ENCODE results near the gene MRPS6.

Gene MRPS6

DNA sequence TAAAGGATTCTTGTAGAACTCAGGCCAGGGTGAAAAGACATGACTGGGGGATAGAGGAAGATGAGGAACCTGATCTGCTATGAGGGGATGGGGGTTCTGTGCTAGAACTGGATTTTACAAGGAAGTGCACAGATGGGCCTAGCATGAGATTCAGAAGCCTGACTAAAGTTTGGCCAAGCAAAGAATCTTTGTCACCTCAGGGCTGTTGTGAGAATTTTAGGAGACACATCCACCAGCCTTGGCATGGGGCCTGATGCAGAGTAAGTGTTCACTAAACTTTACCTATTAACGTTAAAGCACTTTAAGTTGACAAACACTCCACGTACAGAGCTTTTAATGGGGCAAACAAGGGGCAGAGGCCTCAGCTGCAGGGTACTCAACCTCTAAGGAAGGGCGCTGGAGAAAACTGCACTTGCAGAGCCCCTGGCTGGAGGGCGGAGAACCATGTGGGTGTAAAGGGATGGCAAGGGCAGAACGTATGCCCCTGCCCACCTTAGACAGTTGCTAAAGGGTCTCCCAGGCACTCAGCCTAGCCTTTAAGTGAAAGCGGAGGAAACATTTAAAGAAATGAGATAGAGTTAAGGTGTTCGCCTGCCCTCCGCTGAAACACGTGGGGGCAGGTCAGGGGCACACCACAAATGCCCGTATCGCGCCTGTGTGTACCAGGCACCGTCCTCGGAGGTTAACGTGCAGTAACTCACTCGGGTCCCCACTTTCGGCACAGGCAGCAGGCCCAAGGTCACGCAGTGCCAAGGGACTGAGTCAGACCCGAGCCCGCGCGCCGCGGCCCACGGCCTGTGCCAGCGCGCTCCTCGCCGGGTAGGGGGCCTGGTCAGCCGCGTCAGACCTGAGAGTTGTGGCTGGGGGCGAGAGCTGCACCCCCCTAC is 990 bp upstream of the MRPS6 start:
- DNase-seq = peak; percentile 25

DNA sequence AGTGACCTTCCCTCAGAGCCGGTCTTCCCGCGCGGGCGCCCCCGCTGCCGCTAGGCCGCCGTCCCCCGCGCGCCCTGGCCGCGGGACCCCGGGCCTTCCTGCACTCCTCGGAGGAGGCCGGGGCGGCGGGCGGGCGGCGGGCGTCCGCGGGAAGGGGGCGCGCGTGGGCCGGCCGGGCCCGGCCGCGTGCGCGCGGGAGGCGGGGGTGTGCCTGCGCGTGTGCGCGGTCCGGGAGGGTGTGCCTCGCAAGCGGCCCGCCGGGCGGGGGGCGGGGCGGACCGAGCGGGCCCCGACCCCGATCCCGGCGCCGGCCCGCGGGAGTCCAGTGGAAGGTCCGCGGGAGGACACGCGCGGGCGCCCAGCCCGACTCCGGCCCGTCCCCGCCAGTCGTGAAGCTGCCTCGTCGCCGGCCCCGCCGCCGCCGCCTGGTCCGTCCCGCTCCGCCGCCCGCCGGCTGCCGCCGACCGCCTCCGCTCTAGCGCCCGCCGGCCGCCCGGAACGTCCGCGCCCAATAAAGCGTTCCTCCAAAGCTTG is 438 bp downstream of the MRPS6 start:
- DNase-seq = no peak

DNA sequence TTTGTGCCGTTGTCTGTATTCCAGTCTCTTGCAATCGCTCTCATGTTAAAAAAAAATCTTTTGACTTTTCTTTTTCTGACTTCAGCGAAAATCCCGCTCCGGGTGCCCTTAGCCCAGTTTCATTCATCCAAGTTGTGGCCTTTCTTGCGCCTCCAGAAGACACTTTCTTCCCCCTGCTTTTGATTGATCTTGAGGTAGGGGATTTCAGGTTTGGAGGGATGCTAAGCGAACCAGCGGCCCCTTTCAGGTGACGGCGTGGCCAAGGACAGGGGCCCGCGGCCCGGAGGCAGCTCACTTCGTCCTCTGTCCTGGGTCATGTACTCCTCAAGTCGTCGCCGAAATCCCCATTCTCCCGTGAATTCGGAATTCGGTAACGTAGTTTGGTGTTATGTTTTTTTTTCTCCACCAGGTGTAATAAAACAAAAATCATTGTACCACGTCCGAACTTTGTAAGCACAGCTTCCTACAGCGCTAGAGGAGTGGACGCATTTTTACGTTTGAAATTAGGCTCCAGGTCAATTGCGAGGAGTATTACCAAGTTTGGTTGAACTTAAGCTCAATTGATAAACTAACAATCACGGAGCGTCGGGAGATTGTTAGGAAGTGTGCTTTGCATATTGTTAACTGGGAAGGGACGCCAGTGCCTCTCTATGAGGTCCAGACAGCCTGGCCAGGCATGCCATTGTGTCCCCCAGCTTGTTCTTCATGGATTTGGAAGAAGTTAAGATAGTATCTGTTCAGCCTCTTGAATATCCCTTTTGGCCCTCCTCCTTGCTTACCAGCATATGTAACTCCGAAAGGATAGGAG is 1.1 kb downstream of the MRPS6 start:
- DNase-seq = no peak

DNA sequence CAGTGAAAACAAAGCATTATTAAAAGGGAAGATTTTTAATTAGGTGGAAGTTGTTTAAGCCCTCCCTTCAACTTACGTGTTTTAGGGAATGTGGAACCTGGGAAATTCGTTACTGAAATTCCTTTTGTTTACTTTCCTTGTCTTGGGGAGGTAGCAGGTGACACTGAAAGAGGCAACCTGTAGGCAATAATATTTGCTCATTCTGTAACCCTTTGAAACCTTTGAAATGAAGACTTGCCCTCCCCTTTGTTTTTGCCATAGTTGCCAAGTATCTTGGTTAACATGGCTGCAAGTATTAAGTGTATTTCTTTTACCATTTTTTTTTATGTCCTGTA is 1.7 kb downstream of the MRPS6 start:
- DNase-seq = no peak

DNA sequence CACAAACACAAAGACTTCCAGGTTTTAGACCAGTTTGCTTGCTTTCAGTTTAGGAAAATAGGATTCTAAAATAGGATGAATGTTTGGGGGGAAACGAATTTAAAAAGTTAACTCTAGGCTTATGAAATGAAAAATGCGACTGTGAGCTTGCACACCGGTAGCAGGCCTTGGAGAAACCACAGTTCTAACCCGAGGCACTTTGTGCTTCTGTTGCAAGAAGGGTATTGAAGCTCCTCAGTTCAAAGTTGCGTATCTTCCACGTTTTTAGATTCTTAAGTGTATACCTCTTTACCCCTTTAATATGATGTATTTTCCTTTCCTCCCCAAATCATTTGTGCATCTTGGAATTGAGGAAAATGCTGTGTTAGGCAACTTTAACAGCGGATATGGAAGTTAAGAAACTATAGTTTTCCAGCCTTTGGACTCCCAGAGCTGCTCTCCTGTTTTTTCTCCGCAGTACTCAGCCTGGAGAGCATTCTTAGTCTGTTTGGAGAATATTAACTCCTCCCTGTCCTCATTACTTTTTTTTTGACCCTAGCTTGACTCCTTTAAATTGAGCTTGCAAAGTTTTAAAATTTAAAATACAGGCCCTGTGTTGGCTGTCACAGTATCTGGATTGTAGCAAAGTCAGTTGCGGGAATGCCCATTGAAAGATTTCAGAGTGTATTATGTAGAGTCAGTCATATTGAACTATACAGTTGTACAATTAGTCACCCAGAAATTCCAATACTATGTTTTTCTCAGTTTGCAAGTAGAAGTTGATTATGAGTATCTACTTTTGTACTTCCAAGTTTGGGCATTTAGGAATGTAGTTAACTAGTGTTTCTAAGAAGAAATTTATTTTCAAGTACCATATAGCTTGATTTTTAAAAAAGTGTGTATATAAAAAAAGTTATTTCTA is 2.6 kb downstream of the MRPS6 start:
- no peak for DNase-seq

DNA sequence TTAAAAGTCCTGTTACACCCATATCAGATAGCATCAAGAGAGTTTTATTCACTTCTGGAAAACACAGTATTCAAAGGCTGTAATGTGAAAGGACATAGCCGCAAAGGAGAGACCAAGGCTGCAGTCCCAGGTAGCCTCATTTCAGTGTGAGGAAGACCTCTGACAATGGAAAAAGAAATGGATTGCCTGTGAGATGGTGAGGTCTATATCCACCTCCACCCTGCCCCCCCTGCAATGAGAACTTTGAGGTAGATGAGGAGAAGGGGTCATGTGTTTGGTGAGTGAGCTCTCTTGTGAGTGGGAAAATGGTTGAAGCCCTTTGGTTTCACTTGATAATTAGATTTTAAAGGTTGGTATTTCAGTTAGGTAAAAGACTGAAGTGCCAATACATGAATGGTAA is 3.5 kb downstream of the MRPS6 start:
- DNase-seq = no peak

DNA sequence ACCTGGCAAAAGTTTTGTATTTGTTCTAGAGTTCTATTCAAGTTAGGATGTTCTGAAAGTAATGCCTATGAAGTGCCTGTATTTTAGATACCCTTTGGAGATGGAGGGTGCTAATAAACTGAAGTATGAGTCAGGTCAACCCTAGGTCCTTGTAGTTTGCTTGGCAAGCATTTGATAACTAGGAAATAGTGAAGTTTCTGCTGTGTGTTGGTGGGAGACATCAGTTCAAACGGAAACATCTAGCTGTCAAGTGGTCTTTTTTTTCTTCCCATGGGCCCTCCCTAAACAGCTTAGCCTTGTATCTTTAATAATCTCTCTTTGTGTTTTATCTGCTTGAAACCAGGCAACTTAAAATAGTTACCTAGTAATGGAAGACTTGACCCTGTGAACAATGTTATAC is 4.5 kb downstream of the MRPS6 start:
- DNase-seq = no peak

DNA sequence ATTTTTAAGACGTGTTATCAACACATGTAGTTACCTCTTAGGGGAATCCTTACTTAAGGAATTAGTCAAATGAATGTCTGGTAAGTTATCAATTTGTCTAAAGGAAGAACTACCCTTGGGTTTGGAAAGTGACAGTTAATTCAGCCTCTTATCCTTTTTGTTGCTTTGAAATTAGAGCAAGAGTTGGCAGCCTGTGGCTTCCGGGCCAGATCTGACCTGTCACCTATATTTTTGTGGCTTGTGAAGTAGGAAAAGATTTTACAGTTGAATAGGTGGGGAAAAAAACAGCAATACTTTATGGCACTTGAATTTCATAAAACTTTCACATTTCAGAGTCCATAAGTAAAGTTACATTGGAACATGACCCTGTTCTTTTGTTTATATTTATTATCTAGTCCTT is 5.5 kb downstream of the MRPS6 start:
- no peak for DNase-seq

DNA sequence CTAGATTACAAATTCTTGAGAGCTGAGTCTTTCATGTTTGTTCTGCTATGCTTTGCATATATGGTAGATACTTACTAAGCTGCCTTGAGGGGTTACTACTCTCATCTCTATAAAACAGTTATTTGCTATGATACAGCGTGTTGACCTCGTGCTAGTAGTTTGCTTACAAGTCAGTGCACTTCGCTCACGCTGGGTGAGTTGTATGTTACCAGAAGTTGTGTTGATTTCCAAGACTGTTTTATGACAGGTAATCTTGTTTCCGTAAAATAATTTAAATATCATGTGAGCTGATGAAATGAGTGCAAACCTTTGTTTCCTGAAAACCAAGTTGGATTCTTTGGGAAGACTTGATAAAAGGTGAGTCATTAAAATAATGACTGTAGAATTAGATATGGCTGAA is 7.3 kb downstream of the MRPS6 start:
- DNase-seq = no peak

DNA sequence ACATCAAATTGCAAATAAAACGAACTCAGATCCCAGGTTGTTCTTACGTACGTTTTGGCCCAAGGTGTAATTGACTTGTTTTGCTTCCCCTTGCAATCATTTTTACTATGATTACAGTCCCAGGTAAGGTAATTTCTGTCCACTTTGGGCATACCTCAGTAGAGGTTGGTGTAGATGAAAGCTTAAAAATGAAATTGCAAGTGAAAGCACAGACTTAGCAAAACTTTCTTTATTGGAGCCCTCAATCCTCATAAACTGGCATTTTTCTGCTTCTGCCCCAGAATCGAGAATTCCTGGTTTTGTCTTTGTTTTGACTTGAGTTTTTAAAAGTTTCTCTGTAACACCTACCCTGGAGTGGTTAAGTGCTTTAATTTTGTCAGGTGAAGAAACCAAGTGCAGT is 9.4 kb downstream of the MRPS6 start:
- no peak for DNase-seq

DNA sequence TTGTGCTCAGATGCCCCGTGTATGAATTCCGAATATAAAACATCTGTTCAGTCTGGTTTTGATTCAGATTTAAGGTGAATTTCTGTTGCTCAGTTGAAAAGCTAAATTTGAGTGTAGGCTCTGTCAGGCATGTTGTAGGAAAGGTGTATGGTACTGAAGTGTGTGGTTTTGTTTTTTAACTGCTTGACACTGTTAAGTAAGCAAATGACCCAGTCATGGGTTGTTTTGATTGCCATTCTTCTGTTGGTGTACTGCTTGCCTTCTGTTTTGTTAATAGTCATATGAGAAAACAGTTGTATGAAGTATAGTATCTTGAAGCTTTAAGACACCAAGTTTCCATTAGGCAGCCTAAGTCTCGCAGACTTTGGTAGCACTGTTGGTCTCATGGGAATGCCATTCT is 10.0 kb downstream of the MRPS6 start:
- no peak for DNase-seq

DNA sequence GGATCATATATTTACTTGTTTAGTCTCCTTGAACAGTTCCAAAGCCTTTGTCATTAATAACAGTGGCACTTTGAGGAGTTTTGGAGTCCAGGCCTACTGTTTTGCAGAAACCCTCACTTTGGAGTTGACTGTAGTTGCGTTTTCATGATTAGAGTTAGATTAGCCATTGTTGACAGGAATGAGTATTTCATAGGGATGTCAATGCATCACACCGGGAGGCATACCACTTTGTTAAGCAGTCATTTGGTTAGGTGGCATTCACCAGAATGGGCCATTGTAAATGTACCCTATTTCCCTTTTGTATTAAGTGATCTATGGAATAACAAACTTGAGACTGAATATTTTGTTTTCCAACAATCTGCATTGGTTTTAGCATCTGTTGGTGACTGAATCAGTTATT is 11.8 kb downstream of the MRPS6 start:
- no peak for DNase-seq

DNA sequence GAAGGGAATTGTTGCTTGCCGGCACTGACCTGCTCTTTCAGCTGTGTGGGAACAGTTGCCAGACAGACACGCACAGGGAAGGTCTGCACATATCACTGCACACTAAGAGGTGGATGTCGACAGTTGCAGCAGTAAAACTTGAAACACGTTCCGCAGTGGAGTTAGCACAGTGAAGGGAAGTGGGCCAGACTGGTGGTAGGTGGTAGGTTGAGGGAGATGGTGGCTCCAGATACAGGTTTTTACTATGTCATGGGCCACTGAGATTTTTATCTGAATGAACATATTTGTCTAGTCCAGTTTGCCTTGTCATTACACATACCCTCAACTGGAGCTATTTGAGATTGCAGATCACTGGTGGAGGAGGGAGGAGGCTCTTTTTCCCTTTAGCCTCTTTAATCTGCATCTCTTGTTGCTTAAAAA is 13.5 kb downstream of the MRPS6 start:
- no peak for DNase-seq

DNA sequence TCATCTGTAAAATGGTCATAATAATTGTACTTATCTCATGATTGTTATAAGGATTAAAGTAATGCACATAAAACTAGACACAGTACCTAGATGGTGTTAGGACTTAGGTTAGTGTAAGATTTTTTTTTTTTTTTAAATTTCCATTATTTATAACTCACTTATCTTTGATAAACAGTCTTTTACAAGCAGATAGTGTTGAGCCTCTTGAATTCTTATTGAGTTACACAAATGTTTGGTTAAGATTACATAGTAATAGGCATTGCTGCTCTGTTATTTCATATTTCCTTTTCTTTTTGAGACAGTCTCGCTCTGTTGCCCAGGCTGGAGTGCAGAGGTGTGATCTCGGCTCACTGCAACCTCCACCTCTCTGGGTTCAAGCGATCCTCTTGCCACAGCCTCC is 15.4 kb downstream of the MRPS6 start:
- DNase-seq = no peak

DNA sequence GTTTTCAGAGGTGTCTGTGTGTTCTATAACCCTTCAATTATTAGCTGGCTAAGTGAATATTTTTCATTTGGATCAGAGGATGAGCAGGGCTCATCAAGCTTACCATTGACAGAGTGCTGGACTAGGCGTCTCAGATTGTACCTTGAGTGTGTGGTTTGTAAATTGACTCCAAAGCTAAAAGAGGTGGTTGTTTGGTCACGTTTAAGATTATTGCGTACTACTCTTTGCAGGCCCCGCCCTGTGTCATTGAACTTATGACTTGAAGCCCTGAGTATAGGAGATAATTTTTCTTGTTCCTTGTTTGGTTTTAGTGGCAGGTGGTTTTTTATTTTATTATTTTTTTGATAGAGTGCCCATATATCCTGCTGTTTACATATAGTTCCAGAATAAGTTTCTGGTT is 17.7 kb downstream of the MRPS6 start:
- DNase-seq = peak; percentile 56

DNA sequence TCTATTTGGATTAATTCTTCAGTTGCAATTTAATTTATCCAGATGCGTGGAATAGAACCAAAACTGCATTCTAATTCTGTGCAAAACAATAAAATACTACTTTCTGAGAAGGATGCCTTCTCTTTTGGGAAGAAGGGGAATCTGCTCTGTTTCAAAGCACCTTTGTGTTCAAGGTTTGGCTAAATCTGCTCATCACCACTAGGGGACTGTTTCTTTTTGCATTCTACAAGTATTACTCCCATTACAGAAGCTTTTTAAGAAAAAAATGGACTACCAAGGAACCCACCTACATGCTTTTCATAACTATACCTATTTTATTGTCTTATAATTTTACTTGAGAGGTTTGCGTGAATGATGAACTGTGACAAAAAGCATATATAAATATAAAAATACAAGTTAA is 18.2 kb downstream of the MRPS6 start:
- no peak for DNase-seq

DNA sequence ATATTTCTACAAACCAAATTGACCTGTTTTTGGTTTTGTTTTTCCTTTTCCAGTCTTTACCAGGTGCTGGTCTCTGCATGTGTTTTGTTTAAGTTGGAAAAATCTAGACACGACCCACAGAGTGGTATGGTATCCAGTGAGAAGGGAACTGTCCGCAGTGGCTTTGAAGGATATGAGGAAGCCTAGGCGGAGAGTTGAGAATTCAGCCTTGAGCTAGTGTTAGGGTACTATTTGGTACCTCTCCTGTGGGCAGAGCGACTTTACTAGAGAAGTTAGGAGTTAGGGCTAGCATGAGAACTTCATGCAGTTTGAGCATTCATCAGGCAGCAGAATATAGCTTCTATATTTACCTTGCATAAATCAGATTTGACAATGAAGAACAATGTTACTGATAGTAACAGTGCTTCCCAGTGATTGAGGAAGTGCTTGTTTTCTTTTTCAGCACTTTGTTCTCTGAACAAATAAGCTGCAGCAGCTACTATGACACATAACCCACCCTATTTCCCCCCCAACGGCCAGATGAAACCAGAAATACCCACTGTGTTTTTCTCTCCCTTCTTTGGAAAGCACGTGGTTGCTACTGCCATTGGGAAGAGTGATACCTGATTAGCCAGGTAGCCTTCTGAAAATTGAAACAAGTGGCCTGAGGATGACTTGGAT is 19.0 kb downstream of the MRPS6 start:
- DNase-seq = peak; percentile 78

DNA sequence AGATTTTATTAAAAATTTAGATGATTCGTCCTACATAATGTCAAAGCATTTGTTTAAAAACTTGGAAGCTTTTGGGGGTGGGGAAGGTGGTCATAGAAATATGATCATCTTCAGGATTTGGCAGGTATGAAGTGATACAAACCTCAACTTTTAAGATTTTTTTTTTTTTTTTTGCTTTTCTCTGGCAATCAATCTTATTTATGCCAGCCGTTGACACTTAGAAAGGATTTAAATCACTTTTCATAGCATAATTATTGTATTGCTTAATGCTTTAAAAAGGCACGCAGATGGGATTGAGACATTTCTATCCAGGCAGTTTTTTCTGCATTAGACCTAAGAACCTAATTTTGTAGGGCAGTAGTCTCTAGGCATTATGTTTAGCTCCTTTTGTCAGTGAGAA is 19.7 kb downstream of the MRPS6 start:
- no peak for DNase-seq

DNA sequence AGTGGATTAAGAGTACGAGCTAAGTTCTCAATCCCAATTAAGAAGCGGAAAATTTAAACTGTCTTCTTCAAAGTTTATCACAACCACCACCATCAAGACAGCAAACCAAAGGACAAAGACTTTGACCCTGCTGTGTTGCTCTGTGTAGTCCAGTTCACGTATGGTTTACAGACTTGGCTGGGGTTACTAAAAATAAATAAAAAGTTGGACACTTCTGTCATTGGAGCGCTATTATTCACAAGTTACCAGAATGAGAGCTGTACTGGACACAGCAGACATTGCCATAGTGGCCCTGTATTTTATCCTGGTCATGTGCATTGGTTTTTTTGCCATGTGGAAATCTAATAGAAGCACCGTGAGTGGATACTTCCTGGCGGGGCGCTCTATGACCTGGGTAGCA is 21.6 kb downstream of the MRPS6 start:
- DNase-seq = no peak

DNA sequence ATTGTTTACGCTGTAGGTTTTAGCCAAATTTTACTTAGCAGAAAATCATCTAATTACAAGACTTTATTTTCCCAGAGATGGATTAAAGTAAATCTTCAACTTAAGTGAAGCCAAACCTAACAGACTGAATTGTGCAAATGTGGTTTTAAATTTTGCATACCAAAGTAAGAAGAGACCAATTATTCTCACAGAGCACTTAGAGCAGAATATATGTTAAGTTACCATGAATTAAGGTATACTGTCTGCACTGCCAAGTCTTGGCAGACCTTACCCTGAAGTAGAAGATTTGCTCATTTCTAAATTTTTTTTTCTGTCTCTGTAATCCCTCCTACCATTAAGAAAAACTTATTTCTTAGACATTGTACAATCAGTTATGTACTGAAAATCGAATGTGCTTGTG is 24.1 kb downstream of the MRPS6 start:
- DNase-seq = no peak

DNA sequence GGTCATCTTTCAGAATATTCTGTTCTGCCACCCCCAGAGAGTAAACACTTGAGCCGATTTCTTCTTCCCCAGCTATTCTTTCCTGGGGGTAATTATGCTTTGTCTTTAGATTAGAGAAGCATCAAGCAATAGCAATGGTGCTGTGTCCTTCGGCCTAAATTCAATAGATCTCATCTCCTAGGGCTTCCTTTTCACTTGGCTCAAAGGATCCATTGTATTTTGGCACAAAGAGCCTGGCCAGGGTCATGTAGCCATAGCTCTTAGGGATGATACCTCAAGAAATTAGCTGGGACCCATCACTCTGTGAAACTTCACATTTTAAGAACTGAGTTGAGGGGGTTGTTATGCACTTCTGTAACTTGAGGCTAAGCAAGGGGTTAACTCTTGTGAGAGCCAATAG is 27.0 kb downstream of the MRPS6 start:
- no peak for DNase-seq

DNA sequence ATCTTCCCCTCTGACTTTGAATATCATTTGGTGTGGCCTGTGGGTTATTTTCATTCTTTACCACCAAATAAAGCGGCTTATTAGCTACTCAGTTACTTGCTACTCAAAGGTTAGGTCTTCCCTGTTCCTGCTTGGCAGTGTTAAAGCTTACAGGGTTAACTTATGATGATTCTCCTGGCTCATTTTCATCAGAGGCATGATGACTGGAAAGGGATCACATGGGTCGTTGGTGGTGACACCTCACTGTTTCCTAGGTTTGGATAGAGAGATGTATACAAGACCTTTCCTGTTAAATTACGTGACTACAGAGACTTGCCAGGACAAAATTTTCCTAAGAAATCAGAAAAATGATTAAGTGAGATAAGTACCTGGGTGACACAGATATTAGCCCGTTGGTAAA is 27.4 kb downstream of the MRPS6 start:
- DNase-seq = no peak

Data from NCI-H510A treated with DMSO at 0.1 percent for 48 hours (cell line).